Heart left ventricle (tissue), 13 donors: ENCODE results near the gene DOK7.

Experiments used
- POLR2A ChIP-seq, 2 donors: fragments of 450-650 bp; IDR thresholded peaks; one replicate each; pipeline ENCODE4 v1.6.1; 2017; ENCODE audit warnings: antibody characterized with exemption in 2 of 2, mild to moderate bottlenecking in 2 of 2, moderate library complexity in 2 of 2
- TF ChIP-seq, protein P1 (sequence below), 12 donors: fragments of 200-600 bp; sonication (generic) in 4 of 12; IDR thresholded peaks; one replicate each; pipeline versions ENCODE4 v1.5.0 to v1.8.0; 2018 to 2022; ENCODE audit warnings: antibody characterized with exemption in 12 of 12, mild to moderate bottlenecking in 5 of 12
- donor health status: ischemic (EF 13 %, LVEDD 7.1; RV severe dilation, severe dysfunction).
- donor health status: DM: no; HTN: yes; CAD: no.
- donor health status: DM: no; HTN: no; CAD: no.
- donor health status: ischemic (EF 25% LVEDD 6.9; RV normal size, moderate dysfunction).
- donor health status: ischemic (EF 25% LVEDD 5.7; RV mildly dilated, moderate dysfunction).
- donor health status: ischemic (EF 35%, LVEDD 5.7; RV mildly dilated, moderate dysfunction).
- donor health status: nonischemic (EF 11% LVEDD 7.7; RV severe dilation, severe dysfunction).
- donor health status: DM: yes; HTN: yes; CAD: no.
- donor health status: PGD.
- donor health status: ischemic (EF 29% LVEDD 5.4; RV normal size, mild dysfunction).
- donor health status: nonischemic (EF 23%, LVEDD 6.1; RV moderate dilation, normal function).

GRCh38 chr4:3418029-3418762 lies 44.9 kb upstream of the DOK7 start:
- TF ChIP-seq, protein P1, sequence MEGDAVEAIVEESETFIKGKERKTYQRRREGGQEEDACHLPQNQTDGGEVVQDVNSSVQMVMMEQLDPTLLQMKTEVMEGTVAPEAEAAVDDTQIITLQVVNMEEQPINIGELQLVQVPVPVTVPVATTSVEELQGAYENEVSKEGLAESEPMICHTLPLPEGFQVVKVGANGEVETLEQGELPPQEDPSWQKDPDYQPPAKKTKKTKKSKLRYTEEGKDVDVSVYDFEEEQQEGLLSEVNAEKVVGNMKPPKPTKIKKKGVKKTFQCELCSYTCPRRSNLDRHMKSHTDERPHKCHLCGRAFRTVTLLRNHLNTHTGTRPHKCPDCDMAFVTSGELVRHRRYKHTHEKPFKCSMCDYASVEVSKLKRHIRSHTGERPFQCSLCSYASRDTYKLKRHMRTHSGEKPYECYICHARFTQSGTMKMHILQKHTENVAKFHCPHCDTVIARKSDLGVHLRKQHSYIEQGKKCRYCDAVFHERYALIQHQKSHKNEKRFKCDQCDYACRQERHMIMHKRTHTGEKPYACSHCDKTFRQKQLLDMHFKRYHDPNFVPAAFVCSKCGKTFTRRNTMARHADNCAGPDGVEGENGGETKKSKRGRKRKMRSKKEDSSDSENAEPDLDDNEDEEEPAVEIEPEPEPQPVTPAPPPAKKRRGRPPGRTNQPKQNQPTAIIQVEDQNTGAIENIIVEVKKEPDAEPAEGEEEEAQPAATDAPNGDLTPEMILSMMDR (IDR thresholded peaks at IDR 0.05), result no peak
- TF ChIP-seq POLR2A (IDR thresholded peaks at IDR 0.05), result no peak
